GM12873 (cell line): ENCODE results near the gene SCNN1G.

Source experiments
- CTCF ChIP-seq: IDR thresholded peaks from 2 replicates; pipeline ENCODE4 v1.5.1; 2012; ENCODE audit warnings: low read depth, mild to moderate bottlenecking, moderate library complexity, low read length, control low read depth; ENCODE audit not compliant: insufficient read depth; ENCODE audit errors: missing control alignments

Gene SCNN1G

GRCh38 chr16:23172994-23173393 is 9.6 kb upstream of the SCNN1G start:
- no peak for TF ChIP-seq CTCF

- TF ChIP-seq CTCF, result no peak
Observed at GRCh38 chr16:23174622-23175021, 7.9 kb upstream of the SCNN1G start.

GRCh38 chr16:23175651-23176050 is 6.9 kb upstream of the SCNN1G start:
- no peak for TF ChIP-seq CTCF

- TF ChIP-seq CTCF, result no peak
Observed at GRCh38 chr16:23181506-23181905, 1.0 kb upstream of the SCNN1G start.

GRCh38 chr16:23182206-23182678 is 303 bp upstream of the SCNN1G start:
- TF ChIP-seq CTCF, result peak; percentile 95

GRCh38 chr16:23183543-23183862 is 958 bp downstream of the SCNN1G start:
- TF ChIP-seq CTCF, result no peak

GRCh38 chr16:23185656-23186055 is 3.1 kb downstream of the SCNN1G start:
- TF ChIP-seq CTCF, result no peak
